Upper lobe of right lung (tissue), 1 donor: ENCODE results near the gene DPM2. TPM values are rescaled to one million over a fixed set of nuclear protein-coding genes. Genes with fewer than 3 reads are reported as not detected.
A peak's percentile ranks its signal among the peaks of the same experiment; 100 is the strongest.

Experiments used
- ATAC-seq: fragments of 200-7000 bp; cut with Tn5 transposase; one replicate; pipeline ENCODE4 v1.9.1; 2020; ENCODE audit warnings: mild to moderate bottlenecking, moderate library complexity
- DNase-seq: peaks from one replicate; pipeline ENCODE4 v3.0.0-alpha.2; 2020
- H3K27ac ChIP-seq: fragments of 200-600 bp; one replicate; pipeline ENCODE4 v1.8.0; 2022
- H3K27me3 ChIP-seq: fragments of 200-600 bp; one replicate; pipeline ENCODE4 v1.8.0; 2022; ENCODE audit warnings: mild to moderate bottlenecking
- H3K36me3 ChIP-seq: fragments of 200-600 bp; one replicate; pipeline ENCODE4 v1.8.0; 2022
- H3K4me1 ChIP-seq: fragments of 200-600 bp; one replicate; pipeline ENCODE4 v1.8.0; 2022
- H3K4me3 ChIP-seq: fragments of 200-600 bp; one replicate; pipeline ENCODE4 v1.8.0; 2022; ENCODE audit warnings: mild to moderate bottlenecking
- H3K9me3 ChIP-seq: fragments of 200-600 bp; one replicate; pipeline ENCODE4 v1.8.0; 2022
- intact Hi-C: fragments of 100-400 bp; cut with DNase I; formaldehyde crosslinking; loops from one replicate; pipeline ENCODE4 v1.11.0; 2022
- total RNA-seq: library from RNA; stranded (reverse); fragmentation: NEBNext Ultra II Directional; extraction: Animal tissue kit (Norgen Biotek cat#: 25700); gene quantifications from one replicate; pipeline ENCODE4 v1.2.1, GENCODE V29; 2021
- TF ChIP-seq, protein P1 (sequence below): fragments of 200-600 bp; IDR thresholded peaks from one replicate; pipeline ENCODE4 v1.8.0; 2022; ENCODE audit warnings: antibody characterized with exemption
- donor health status: DM: no; HTN: yes; CAD: no; lungs with severe emphysema.

DPM2 gene
- total RNA-seq, 1 donor from 2014 or later = 37.1 TPM

DNA sequence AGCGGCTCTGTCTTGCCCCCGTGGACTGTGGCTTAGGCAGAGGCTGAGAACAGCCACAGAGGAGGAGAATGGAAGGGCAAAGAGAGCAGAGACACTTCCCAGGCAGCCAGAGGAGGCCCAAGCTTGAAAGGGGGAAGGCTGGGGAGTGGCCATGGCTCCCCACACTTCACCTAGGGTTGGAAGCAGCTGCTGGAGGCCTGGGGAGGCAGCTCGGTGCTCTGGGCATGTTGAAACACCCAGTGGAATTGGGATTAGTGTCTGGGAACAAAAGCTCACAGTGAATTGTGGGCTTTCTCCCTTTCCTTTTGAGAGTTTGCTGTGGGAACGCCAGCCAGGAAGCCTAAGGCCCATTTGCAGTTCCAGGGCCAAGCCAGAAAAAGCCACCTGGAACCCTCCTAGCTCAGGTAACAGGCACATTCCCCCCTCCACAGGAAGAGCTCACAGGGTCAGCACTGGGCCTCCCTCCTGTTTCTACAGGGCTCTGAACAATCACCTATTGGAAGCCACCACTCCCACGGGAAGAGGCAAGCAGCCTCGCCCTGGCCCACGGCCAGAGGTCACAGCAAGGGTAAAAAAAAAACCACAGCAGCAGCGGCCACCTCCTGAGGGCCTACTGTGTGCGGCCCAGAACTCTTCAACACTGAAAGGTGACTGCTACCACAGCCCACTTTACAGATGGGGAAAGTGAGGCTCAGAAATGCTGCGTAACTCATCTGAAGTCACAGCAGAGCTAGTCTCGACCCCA, 22.9 kb upstream of the DPM2 start:
- DNase-seq (no peak), ATAC-seq (no peak)
- TF ChIP-seq, protein P1, sequence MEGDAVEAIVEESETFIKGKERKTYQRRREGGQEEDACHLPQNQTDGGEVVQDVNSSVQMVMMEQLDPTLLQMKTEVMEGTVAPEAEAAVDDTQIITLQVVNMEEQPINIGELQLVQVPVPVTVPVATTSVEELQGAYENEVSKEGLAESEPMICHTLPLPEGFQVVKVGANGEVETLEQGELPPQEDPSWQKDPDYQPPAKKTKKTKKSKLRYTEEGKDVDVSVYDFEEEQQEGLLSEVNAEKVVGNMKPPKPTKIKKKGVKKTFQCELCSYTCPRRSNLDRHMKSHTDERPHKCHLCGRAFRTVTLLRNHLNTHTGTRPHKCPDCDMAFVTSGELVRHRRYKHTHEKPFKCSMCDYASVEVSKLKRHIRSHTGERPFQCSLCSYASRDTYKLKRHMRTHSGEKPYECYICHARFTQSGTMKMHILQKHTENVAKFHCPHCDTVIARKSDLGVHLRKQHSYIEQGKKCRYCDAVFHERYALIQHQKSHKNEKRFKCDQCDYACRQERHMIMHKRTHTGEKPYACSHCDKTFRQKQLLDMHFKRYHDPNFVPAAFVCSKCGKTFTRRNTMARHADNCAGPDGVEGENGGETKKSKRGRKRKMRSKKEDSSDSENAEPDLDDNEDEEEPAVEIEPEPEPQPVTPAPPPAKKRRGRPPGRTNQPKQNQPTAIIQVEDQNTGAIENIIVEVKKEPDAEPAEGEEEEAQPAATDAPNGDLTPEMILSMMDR = no peak
- H3K4me3 ChIP-seq = no peak overlapping the region
- H3K4me1 ChIP-seq = peaks cover 46% of the 10 kb centered on the region
- H3K27me3 ChIP-seq = no peaks in the 10 kb centered on the region
- H3K27ac ChIP-seq = no peak overlapping the region
- H3K9me3 ChIP-seq = no peaks in the 10 kb centered on the region
- intact Hi-C loops = no loop called here
- no peaks in the 10 kb centered on the region for H3K36me3 ChIP-seq

DNA sequence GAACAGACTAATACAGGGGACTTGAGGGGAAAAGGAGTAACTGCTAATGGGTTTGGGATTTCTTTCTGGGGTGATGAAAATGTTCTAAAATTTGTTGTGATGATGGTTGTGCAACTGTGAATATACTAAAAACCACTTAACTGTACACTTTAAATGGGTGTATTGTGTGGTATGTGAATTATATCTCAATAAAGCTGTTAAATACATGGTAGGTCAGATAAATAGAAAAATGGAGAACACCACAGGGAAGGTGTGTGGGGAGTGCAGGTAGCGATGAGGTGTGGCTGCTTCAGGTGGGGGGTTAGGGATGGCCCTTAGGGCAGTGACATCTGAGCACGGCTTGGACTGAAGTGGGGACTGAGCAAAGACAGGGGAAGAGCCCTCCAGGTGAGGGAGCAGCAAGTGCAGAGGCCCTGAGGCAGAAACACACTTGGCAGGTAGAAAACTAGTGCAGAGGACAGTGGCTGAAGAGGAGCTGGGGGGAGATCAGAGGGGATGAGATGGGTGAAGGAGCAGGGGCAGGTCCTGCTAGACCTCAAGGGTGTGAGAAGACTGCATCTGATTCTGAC, 22.3 kb upstream of the DPM2 start:
- TF ChIP-seq, protein P1 = no peak
- H3K4me1 ChIP-seq = peaks cover 46% of the 10 kb centered on the region
- no peak overlapping the region for H3K27ac ChIP-seq

DNA sequence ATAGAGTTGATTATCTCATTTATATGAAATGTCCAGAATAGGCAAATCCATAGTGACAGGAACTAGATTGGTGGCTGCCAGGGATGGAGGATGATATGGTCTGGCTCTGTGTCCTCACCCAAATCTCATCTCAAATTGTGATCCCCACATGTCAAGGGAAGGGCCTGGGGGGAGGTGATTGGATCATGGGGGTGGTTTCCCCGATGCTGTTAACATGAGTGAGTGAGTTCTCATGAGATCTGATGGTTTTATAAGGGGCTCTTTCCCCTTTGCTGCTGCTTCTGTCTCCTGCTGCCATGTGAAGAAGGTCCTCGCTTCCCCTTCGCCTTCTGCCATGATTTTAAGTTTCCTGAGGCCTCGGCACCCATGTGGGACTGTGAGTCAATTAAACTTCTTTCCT, 21.7 kb upstream of the DPM2 start:
- ATAC-seq (no peak), DNase-seq (no peak)
- Histone ChIP-seq H3K4me3 (no peak overlapping the region), H3K4me1 (peaks cover 47% of the 10 kb centered on the region), H3K36me3 (no peaks in the 10 kb centered on the region), H3K27ac (no peak overlapping the region), H3K9me3 (no peaks in the 10 kb centered on the region), H3K27me3 (no peaks in the 10 kb centered on the region)
- intact Hi-C loops = no loop called here
- TF ChIP-seq, protein P1 = no peak

More for the DNA sequence above, 22.3 kb upstream of the DPM2 start:
- no peak overlapping the region for H3K4me3 ChIP-seq
- H3K9me3 ChIP-seq = no peaks in the 10 kb centered on the region
- no peaks in the 10 kb centered on the region for H3K36me3 ChIP-seq
- intact Hi-C loops = no loop called here
- ATAC-seq (no peak), DNase-seq (no peak)
- no peaks in the 10 kb centered on the region for H3K27me3 ChIP-seq

DNA sequence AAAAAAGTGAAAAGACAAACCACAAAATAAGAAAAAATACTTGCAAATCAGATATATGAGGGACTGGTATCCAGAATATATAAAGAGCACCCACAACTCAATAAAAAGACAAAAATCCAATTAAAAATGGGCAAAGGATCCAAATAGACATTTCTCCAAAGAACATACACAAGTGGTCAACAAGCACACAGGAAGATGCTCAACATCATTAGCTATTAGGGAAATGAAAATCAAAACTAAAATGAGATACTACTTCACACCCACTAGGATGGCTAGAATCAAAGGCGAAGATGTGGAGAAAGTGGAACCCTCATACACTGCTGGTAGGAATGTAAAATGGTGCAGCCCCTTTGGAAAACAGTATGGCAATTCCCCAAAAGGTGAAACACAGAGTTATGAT, 21.1 kb upstream of the DPM2 start:
- Histone ChIP-seq H3K4me3 (no peak overlapping the region), H3K27me3 (no peaks in the 10 kb centered on the region), H3K4me1 (peaks cover 45% of the 10 kb centered on the region), H3K27ac (no peak overlapping the region), H3K9me3 (no peaks in the 10 kb centered on the region), H3K36me3 (no peaks in the 10 kb centered on the region)
- TF ChIP-seq, protein P1 = no peak
- DNase-seq = no peak
- no peak for ATAC-seq
- intact Hi-C loops = no loop called here

DNA sequence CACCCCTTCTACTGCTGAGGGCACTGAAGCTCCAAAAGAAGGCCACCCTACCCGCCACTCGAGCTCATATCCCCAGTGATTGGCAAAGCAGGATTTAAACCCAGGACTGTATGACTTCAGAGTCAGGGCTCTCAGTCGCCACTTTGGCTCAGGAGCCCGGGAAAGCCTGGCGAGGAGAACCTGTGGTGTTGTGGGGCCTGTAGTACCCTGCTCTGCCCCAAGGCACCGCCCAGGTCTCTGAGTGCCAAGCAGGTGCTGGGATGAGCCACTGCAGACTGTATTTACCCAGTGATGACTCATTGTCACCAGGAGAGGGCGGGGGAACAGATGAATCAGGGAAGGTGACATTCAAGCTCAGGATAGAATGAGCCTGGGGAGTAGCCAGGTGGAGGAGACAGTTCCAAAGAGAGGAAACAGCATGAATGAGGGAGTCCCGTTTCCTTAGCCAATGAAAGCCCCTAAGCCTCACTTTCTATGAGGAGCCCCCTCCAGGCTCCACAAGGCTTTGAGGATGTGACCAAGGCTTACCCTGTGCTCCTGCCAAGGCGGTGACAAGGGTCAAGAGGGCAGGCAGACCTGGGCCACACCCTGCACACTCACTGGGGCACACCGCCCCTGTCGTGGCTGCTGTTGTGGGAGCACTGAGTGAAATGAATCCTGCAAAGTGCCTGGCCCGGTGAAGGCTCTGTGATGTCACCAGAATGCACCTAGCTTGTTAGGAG, 17.8 kb upstream of the DPM2 start:
- ATAC-seq = peak; percentile 95
- TF ChIP-seq, protein P1 = peak; percentile 37

More for the DNA sequence above, 17.8 kb upstream of the DPM2 start:
- Histone ChIP-seq H3K36me3 (no peaks in the 10 kb centered on the region), H3K27ac (peak overlapping the region; percentile 53), H3K4me3 (no peak overlapping the region), H3K9me3 (no peaks in the 10 kb centered on the region), H3K4me1 (peaks cover 27% of the 10 kb centered on the region), H3K27me3 (no peaks in the 10 kb centered on the region)
- intact Hi-C loops = no loop called here
- DNase-seq = peak; percentile 84
